A549 (cell line): Measurements from ENCODE around the gene SUV39H2.

ENCODE experiments used
- CHD4 ChIP-seq: fragments of 200-600 bp; sonication (generic); IDR thresholded peaks from 2 replicates; pipeline ENCODE4 v1.6.1; 2016; ENCODE audit warnings: antibody characterized with exemption, mild to moderate bottlenecking, borderline replicate concordance
- CTCF ChIP-seq: fragments of >200 bp; sonication (Bioruptor Twin); formaldehyde crosslinking; IDR thresholded peaks from 3 replicates; pipeline ENCODE4 v1.5.1; 2016
- POLR2A ChIP-seq: IDR thresholded peaks from 2 replicates; pipeline ENCODE4 v1.6.1; 2012; ENCODE audit warnings: mild to moderate bottlenecking, low read length
- POLR2AphosphoS2 ChIP-seq: conservative IDR thresholded peaks from 2 replicates; pipeline ENCODE4 v1.6.1; 2012; ENCODE audit warnings: low read length, improper control_type of control experiment, inconsistent platforms
- REST ChIP-seq: fragments of 200-600 bp; sonication (generic); IDR thresholded peaks from 2 replicates; pipeline ENCODE4 v1.6.1; 2016; ENCODE audit warnings: antibody characterized with exemption, mild to moderate bottlenecking, moderate library complexity
- TP53 ChIP-seq: fragments of 250-450 bp; sonication (Bioruptor Pico); IDR thresholded peaks from 2 replicates; pipeline ENCODE4 v1.5.0; 2021; ENCODE audit warnings: mild to moderate bottlenecking, moderate library complexity
- ZFP36 ChIP-seq: fragments of 450-650 bp; IDR thresholded peaks from 2 replicates; pipeline ENCODE4 v1.6.1; 2014; ENCODE audit warnings: borderline replicate concordance; ENCODE audit not compliant: partially characterized antibody

DNA sequence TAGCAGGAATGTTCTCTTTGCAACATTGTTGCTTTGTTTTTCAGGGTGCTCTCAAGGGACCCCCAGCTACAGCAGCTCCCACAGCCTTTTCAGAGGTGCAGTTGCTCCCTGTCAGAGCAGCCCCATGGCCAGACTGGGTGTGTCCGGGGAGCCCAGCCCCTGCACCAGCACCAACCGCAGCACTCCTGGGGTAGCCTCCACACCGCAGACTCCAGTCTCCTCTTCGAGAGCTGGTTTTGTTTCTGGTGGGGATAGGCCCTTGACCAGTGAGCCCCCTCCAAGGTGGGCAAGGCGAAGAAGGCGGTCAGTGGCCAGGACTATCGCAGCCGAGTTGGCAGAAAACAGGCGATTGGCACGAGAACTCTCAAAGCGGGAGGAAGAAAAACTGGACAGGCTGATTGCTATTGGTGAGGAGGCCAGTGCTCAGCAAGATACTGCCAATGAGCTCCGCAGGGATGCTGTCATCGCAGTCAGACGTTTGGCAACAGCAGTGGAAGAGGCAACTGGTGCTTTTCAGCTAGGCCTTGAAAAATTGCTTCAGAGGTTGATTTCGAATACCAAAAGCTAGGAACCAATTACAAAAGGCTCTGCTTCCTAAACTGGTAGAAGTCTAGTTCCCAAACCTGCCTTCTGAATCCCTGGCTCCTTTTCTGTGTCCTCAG lies 35.2 kb upstream of the SUV39H2 start:
- TF ChIP-seq CTCF: no peak
- no peak for TF ChIP-seq CHD4
- no peak for TF ChIP-seq REST
- no peak for TF ChIP-seq POLR2A
- TF ChIP-seq ZFP36: no peak
- TF ChIP-seq POLR2AphosphoS2: no peak
- TF ChIP-seq TP53 (CRISPR knock-in tag): no peak
